GM21723 (cell line): ENCODE measurements around the gene PRR33.
"Not testable (repeated sequence)": the region's sequence is repeated elsewhere in the genome, so short reads cannot be mapped to it uniquely, and the experiment has no call there.

ENCODE experiments used
- ATAC-seq: cut with Tn5 transposase; IDR thresholded peaks from one replicate; pipeline ENCODE4 v1.9.1; 2021; ENCODE audit warnings: mild to moderate bottlenecking, moderate library complexity; ENCODE audit not compliant: unreplicated experiment

PRR33 gene

DNA sequence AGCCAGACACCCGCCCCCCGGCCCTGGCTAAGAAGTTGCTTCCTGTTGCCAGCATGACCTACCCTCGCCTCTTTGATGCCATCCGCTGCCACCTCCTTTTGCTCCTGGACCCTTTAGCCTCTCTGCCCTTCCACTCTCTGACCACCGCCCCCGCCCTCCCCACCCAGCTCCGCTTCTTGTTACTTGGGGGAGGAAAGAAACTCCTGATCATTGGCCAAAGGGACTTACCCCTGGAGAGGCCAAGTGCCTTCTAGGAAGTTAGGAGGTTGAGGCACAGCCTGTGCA is at the start of gene PRR33:
Gene PRR33 (minus strand): TSS at position 65 of the 285 bp plus-strand sequence. CDS start 1,311 bp downstream, outside the sequence.
- no peak for ATAC-seq

DNA sequence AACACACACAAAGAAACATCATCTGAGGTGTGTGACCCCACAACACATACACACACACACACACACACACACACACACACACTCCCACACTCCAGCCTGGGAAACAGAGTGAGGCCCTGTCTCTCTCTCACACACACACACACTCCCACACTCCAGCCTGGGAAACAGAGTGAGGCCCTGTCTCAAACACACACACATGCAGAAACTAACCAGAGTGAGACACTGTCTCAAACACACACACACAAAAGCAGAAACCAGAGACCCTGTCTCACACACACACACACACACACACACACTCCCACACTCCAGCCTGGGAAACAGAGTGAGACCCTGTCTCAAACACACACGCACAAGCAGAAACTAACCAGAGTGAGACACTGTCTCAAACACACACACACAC is 48.1 kb upstream of the PRR33 start:
- ATAC-seq: not testable (repeated sequence)

DNA sequence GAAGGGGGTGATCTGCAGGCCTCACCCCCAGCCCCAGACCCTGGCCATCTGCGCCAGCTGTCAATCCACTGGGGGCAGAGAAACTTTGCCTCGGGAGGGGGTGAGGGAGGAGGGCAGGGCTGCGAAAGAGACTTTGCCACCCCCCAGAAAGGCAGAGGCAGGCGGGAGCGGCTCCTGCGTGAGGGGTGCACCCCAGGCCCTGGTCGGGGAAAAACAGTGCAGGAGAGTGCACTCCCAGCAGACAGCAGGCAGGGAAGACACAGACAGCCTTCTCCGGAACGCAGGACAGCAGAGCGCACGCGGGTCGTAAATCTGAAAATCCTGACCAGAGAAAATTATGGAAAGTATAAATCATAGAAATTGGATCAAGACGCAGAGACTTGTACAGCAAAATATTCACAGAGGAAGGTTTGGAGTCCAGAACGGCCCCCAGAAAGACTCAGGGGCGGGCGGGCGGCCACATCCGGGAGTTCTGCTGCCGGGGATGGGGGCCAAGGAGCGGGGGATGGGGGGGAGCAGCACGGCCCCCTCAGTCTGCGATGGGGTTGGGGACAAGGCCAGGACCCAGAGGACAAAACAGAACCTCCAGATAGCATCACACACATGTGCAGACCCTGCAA is 47.4 kb upstream of the PRR33 start:
- ATAC-seq: no peak

DNA sequence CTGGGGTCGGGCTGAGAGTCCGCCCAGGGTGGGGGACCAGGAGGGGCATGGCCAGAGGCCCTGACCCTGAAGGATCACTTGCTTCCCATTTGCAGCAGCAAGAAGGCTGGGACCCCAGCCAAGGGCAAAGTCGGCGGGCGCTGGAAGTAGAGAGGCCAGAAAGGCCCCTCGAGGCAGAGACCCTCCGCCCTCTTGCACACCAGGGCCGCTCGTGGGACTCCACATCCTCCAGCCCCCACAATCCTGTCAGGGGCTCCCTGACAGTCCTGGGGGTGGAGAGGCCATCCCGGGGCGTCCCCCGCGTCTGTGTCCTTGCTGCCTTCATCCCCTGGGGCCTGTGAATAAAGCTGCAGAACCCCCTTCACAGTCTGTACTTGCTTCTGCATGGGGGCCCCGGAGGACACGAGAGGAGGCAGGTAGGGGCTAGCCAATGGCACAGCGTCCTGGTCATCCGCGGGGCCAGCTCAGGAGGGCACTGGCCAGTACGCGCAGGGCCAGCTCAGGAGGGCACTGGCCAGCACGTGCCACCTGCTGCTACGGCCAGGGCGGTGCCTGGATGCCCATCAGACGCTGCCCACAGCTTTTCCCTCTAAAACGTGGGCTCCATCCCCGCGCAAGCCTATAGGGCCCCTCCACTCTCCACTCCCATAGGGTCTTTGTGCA is 46.8 kb upstream of the PRR33 start:
- ATAC-seq: no peak

DNA sequence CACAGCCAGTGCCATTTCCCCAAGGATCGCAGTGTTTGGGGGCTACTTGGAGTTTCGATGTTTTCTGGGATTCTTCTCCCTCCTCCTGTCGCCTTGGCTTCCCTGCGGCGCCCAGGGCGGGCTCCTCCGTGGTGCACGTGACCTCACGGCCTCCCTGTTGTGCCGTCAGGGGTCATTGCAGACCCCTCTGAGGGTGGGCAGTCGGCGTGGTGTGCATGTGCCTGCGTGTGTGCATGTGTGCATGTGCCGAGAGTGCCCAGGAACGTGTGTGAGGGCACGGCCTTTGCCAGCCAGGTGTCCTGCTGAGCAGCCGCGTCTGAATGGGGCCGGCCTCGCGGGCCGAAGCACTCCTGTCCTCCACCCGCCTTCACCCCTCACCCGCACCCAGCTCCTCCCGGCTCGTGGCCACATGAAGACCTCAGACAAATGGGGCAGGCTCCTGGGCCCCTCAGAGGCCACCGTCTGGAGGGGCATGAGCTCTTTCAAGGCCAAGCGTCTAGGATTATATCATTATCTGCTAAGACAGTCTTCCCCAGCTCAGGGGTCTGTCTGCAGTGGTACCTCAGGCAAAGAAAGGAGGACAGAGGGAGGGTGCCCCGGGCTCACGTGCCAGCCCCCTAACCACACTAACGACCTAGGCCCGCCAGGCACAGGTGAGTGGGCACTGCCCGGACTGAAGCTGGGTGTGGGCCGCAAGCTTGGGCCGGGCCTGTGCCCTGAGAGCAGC is 46.1 kb upstream of the PRR33 start:
- no peak for ATAC-seq

DNA sequence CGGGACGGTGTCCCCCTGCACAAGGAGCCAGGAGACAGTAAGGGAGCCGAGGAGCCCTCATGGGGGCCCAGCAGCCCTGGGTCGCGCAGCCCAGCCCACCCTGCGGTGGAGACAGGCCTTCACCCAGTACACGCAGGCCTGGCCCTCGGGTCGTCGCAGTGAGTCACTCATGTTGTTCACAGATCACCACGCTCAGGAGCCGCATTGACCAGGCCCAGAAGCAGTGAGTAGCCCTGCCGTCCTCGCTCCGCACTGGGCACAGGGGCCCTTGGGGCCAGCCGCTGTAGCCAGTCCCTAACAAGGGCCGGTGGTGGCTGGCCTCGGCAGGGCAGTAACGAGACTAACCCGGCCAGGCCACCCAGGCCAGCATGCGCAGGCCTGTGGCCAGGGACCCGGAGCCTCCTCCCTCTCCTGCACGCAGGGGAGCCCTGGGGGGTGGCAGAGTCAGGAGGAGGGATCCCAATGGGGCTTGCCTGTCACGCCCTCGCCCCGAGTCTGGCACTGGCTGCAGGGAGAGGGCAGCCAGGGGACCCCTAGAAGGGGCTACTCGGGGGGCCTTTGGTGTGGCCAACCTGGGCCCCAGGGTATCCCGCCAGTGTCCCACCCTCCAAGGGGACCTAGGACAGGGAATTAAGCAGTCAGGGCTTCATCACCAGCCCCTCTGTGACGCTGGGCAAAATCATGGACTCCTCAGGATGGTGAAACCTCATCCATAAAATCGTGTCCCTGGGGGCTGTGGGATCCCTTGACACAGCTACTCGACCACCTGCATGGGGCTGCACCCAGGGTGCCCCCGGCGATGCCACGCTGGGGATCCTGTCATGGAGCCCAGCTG is 45.3 kb upstream of the PRR33 start:
- ATAC-seq: no peak

DNA sequence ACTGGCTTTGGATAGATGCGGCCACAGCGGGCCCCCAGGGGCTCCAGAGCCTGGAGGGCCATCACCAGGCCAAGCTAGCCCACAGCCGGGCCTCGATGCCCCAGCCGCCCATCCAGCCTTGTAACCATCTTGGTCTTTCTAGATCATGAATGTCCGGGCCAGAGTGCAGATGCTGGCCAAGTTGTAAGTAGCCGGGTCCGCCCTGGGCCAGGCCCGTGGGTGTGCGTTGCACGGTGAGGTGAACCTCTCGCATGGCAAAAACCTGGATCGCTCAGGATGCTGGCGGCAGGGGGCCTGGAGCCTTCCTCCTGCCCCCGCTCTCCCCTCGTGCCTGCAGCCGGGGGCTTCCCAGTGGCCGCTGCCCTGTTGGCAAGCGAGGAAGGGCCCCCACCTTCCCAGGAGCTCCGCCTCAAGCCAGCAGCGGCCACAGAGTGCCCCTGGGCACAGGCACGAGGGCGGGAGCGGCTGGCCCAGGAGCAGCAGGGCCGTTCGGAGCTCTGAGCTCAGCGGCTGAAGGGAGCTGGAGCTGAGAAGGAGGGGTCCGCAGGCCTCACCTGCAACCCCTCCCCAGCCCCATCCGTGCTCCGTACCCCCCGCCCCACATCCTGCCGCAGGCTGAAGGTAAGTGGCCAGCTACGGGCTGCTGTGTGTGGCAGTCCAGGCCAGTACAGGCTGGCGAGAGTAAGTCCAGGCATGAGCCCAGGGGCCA is 44.5 kb upstream of the PRR33 start:
- no peak for ATAC-seq

DNA sequence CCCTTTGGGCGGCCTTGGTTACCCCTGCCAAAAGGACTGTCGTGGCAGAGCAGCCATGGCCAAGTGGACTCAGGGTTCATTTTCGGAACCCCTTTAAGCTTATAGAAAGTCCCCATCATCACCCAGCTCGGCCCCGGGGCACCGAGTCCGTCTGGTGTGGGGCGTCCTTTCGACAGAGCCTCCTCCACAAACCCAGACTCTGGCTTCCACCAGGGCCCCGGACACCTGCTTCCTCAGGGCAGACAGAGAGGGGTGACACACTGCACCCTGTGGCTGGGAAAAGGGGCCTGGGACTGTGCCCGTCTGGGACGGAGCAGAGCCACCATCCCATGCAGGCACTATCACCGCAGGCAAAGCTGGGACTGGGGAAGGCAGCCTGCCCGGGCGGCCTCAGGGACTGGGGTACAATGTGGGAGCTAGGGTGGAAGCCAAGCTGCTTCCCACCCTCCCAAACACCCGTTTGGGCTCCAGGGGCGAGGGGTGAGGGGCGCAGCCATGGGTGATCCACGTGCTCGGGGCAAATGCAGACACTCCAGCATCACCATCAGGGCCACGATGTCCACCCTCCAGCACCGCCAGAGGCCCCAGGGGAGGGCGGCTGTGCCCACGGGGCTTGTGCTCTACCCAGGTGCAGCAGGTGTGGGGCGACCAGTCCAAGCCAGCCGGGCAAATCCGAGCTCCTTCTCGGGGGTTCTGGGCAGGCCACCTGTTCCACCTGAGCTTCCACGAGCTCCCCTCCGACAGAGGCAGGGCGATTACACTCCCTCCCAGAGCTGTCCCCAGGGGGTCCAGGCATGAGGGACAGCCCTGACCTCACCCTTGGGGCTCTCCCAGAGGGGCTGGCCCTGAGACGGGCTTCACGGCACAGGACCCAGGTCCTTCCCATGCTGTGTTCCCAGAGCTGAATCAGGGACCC is 43.7 kb upstream of the PRR33 start:
- ATAC-seq: no peak

DNA sequence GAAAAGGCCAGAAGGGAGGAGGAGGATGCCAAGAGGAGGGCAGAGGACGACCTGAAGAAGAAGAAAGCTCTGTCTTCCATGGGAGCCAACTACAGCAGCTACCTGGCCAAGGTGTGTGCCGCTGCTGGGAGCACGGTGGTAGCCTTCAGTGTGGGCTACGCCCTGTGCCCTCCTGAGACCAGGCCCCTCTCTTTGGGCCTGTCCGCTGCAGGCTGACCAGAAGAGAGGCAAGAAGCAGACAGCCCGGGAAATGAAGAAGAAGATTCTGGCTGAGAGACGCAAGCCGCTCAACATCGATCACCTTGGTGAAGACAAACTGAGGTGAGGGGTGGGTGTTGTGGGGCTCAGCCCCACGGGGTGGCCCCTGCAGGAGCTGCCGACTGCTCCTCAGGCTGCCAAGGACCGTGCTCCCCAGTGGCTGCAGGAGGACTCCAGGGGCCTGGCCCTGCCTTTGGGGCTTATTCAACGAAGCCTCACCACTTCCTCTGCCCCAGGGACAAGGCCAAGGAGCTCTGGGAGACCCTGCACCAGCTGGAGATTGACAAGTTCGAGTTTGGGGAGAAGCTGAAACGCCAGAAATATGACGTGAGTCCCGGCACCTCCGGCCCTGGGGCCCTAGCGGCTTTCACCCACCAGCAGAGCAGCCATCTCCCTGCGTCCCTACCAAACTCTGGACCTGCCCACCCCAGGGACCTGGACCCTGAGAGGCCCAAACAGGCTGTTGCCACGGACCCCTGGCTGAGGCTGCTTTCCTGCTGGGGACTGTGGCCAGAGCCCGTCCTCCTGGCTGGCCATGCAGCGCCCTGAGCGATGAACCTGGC is 42.9 kb upstream of the PRR33 start:
- no peak for ATAC-seq

DNA sequence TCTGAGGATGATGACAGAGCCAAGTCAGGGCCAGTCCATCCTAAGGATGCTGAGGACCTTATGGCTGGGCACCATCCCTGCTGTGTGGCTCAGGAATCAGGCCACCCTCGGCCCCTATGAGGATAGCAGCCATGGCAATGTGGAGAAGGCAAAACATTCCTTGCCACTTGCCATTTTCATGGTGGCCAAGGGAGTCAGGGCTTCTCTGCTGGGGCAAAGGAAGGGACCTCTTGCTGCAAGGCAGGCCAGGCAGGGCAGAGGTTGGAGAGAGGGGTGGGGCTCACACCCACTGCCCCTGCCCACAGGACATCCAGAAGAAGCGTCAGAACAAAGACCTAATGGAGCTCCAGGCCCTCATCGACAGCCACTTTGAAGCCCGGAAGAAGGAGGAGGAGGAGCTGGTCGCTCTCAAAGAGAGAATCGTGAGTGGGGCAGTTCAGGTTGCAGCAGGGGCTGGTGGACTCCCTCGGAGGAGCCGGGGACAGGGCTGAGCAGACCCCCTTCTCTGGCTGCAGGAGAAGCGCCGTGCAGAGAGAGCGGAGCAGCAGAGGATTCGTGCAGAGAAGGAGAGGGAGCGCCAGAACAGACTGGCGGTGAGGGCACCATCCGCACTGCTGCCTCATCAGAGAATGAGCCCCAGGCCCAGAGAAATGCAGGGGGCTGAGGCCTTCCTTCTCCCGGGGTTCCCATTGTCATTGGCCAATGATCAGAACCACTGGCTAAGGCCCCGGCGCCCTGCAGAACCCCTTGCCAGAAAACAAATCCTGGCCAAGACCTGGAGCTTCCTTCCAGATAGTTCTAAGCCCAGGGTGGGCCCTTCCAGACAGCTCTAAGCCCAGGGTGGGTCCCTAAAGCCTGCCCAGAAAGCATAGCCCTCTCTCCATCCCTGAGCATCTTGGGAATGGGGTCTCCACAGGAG is 42.0 kb upstream of the PRR33 start:
- ATAC-seq: no peak

DNA sequence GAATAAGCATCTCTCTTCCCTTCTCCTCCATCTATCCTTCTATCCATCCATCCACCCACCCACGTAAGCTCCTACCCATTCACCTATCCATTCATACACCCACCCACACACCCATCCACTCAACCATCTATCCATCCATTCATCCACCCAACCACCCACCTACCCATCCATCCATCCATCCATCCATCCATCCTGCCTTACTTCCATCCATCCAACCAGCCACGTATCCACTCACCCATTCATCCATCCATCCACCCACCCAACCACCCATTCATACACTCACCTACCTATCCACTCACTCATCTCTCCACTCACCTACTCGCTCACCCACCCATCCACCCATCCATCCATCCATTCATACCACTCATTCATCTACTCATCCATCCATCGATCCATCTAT is 41.0 kb upstream of the PRR33 start:
- ATAC-seq: no peak

DNA sequence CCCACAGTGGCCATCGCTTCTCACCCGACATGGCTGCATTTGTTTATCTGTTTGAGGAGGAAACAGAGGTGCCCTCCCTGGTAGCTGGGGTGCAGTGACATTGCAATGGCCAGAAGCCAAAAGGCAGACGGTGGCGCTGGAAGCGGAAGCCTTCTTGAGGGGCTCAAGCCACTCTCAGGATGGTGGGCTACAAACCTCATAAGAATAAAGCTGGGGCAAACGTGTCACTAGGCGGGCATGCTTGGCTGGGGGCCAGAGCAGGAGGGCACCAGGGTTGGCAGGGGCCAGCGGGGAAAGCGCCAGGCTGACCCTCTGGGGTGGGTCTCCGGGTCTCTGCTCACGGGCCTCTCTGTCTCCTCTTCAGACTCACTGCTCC is 40.4 kb upstream of the PRR33 start:
- no peak for ATAC-seq

DNA sequence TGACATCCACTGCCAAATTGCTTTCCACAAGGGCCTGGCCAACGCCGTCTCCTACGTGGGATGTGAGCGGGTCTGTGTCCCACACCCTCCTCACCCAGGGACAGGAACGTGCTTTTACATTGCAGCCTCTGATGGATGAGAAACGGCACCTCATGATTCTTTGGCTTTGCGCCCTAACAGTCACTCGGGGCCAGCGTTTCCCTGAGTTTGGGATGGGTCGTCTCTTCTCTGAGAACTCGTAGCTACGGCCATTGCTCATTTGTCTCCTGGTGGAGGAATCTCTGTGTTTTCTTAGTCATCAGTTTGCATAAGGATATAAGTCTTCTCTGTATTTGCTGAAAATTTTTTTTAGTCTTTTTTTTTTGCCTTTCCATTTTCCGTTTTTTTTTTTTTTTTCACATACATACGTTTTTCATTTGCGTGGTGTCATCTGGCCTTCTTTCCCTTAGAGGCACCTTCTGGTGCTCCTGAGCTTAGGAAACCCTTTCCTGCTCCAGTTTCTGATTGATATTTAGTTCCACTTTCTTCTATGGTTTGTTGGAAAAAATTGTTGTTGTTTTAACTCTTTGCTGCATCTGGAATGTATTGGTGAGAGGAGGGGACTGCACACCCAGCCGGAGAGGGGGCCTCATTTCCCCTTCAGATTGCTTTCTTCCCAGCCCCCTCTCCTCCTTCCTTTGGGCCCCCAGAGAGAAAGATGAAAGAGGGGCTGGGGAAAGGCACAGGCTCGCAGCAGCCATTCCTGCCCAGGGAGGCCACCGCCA is 39.8 kb upstream of the PRR33 start:
- ATAC-seq: no peak

DNA sequence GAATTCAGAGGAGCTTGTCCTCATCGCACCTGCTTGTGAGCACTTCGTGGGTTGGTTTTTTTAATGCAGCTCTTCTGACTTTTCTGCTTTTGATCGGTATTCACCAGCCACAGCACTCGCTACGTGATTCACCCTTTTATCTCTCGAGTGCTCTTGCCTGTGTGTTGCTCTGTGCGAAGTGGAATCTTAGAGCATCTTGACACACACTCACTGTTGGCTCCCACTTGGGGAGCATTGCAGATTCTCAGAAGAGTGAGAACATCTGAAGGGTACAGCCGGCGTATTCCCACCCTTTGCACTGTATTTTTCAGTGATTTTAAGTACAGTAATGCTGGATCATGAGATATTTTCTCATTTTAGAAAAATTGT is 38.8 kb upstream of the PRR33 start:
- ATAC-seq: no peak

DNA sequence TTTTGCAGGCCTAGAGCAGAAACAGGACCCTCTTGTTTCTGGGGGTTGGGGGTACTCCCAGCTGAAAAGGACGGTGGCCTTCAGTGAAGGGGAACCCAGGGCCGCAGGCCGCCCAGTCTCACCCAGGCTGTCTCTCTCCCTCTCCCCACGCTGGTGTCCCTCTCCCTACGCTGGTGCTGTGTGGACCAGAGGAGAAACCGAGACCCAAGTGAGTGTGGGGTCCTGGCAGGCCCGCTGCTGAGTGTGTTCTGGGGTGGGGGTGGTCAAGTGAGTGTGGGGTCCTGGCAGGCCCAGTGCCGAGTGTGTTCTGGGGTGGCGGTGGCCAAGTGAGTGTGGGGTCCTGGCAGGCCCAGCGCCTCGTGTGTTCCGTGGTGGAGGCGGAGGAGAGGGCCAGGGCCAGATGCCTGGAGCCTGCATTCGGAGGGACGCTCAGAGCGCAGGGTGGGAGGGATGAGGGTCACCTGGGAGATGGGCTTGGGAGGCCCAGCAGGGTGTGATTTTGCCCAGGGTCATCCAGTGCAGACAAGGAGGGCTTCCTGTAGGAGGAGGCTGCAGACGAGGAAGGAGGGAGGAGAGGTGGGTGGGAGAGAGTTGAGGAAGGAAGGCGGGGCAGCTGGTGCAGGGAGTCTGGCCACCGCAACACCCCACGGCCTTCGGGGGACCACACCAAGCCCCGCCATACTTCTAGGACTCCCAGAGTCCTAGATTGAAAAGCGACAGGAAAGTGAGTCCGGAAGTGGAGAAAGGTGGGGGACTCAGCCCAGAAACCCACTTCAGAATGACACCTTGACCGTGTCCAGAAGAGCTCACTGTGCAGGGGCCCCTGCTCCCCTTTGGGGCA is 38.1 kb upstream of the PRR33 start:
- no peak for ATAC-seq

DNA sequence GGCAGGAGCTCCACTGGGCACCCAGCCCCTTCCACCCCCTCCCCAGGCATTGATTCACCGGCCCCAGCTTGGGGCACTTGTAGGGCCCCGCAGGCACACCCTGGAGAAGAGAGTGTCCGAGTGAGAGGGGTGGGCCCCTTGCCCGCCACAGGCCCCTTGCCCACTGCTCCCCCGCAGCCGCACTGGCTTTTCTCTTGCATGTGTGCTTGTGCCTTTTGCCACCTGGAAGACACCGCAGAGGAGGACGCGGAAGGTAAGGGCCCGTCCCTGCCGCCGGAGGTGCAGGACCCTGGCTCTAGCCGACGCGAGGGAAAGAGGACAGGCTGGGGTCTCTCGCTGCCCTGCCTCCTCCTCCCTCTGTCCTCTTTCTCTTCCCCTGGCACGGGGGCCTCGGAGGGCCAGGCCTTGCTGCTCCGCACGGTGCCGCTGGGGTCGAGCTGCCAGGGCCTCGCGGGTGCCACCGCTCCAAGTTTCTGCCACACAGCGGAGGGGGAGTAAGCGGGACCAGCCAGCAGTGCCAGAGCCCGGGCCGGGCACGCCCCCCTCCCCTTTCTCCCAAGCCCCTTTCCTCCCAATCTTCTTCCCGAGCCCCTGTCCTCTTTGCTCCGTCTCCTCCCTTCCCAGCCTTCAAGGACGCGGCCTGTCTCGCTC is 37.3 kb upstream of the PRR33 start:
- no peak for ATAC-seq
